Gastroesophageal sphincter (tissue), 4 donors: ENCODE results near the gene PTPRE. TPM values are rescaled to one million over a fixed set of nuclear protein-coding genes. Genes with fewer than 3 reads are reported as not detected.

Experiments used
- ATAC-seq: fragments of 150-250 bp; one replicate; pipeline ENCODE4 v1.9.1; 2016; ENCODE audit warnings: mild to moderate bottlenecking, moderate library complexity
- H3K27ac ChIP-seq, 4 donors: fragments of 200-600 bp; sonication (generic) in 3 of 4; 1 replicate in 3 of 4; 2 replicates in 1 of 4; pipeline ENCODE4 v1.5.1; 2016 to 2019
- H3K27me3 ChIP-seq: fragments of 200-600 bp; sonication (generic); one replicate; pipeline ENCODE4 v1.5.1; 2019
- H3K36me3 ChIP-seq, 2 donors: fragments of 200-600 bp; sonication (generic); one replicate each; pipeline ENCODE4 v1.5.1; 2019; ENCODE audit warnings: control low read depth in 1 of 2
- H3K4me1 ChIP-seq, 3 donors: fragments of 200-600 bp; sonication (generic); 1 replicate in 2 of 3; 2 replicates in 1 of 3; pipeline ENCODE4 v1.5.1; 2016 to 2019; ENCODE audit warnings: control low read depth in 2 of 3
- H3K4me3 ChIP-seq, 2 donors: fragments of 200-600 bp; sonication (generic); one replicate each; pipeline ENCODE4 v1.5.1; 2019; ENCODE audit warnings: mild to moderate bottlenecking in 1 of 2, moderate library complexity in 1 of 2
- H3K9me3 ChIP-seq, 3 donors: fragments of 200-600 bp; sonication (generic); one replicate each; pipeline ENCODE4 v1.5.1; 2017 to 2019; ENCODE audit warnings: control low read depth in 2 of 3
- CTCF ChIP-seq, 4 experiments: fragments of 200-600 bp in 2 of 4; fragments of 450-650 bp in 2 of 4; sonication (generic) in 1 of 4; IDR thresholded peaks; one replicate each; pipeline ENCODE4 v1.5.1; 2017 to 2019; ENCODE audit warnings: antibody characterized with exemption in 4 of 4, mild to moderate bottlenecking in 2 of 4, moderate library complexity in 2 of 4
- EP300 ChIP-seq: sonication (generic); formaldehyde crosslinking; IDR thresholded peaks from one replicate; pipeline ENCODE4 v1.6.1; 2017; ENCODE audit warnings: antibody characterized with exemption, mild to moderate bottlenecking
- POLR2A ChIP-seq, 2 donors: fragments of 450-650 bp; IDR thresholded peaks; one replicate each; pipeline ENCODE4 v1.6.1; 2017; ENCODE audit warnings: antibody characterized with exemption in 2 of 2, mild to moderate bottlenecking in 2 of 2, moderate library complexity in 1 of 2
- POLR2AphosphoS5 ChIP-seq: sonication (generic); formaldehyde crosslinking; IDR thresholded peaks from one replicate; pipeline ENCODE4 v1.6.1; 2017; ENCODE audit warnings: antibody characterized with exemption
- WGBS, 2 donors: methylation state at CpG; one replicate each; pipeline ENCODE4 v1.1.5; 2018; ENCODE audit warnings: low coverage in 1 of 2; 5-methylcytosine and 5-hydroxymethylcytosine counted together
- total RNA-seq, 4 donors: library from RNA; depleted of rRNA; stranded (reverse); fragments of >200 nt; gene quantifications; one replicate each; pipeline ENCODE4 v1.1.0, GENCODE V29; 2016

The PTPRE gene
- 10 to 100 TPM in 1 of 4 donors, 1 to 10 TPM in 3; 6.4 to 16.4 (median 8.5) TPM for total RNA-seq

GRCh38 chr10:127906548-127907377 is at the start of gene PTPRE:
Gene PTPRE (plus strand): TSS chr10:127907103. CDS start chr10:128040882, 133,779 bp downstream.
- H3K36me3 ChIP-seq, result no peaks in the 10 kb centered on the region

GRCh38 chr10:127860592-127860991 is 46.3 kb upstream of the PTPRE start:
- Histone ChIP-seq H3K27ac (no peak overlapping the region), H3K4me3 (no peak overlapping the region), H3K27me3 (no peaks in the 10 kb centered on the region), H3K36me3 (no peaks in the 10 kb centered on the region), H3K4me1 (no peaks in the 10 kb centered on the region), H3K9me3 (peaks cover 0 to 12% (median 0%) of the 10 kb centered on the region in 3 donors)
- no peak for ATAC-seq
- TF ChIP-seq CTCF (IDR thresholded peaks at IDR 0.05), result no peak
- no peak for TF ChIP-seq POLR2AphosphoS5
- no peak for TF ChIP-seq EP300
- TF ChIP-seq POLR2A (IDR thresholded peaks at IDR 0.05), result no peak
- 91% methylated on average over 5 of the region's 6 CpGs; no CpG with 5 or more reads in 1 of the 2 donors for WGBS, 2 donors

More at GRCh38 chr10:127906548-127907377, at the start of gene PTPRE:
- Histone ChIP-seq H3K27me3 (peaks cover 51% of the 10 kb centered on the region), H3K4me3 (peak within 1 kb of the TSS; percentile 42 to 73), H3K9me3 (no peaks in the 10 kb centered on the region), H3K4me1 (peaks cover 0 to 28% (median 10%) of the 10 kb centered on the region in 3 donors), H3K27ac (peak within 1 kb of the TSS; percentile 19 to 89 (median 78))
- 66% methylated on average over 7 of the region's 78 CpGs; no CpG with 5 or more reads in 1 of the 2 donors for WGBS, 2 donors
- TF ChIP-seq EP300 (no peak), POLR2AphosphoS5 (no peak), POLR2A (IDR thresholded peaks at IDR 0.05) (peak in 1 of 2 donors; percentile 28), CTCF (IDR thresholded peaks at IDR 0.05) (peak in 3 of 4 experiments; percentile 82 to 90 (median 86))
- peak; percentile 84 for ATAC-seq

- H3K4me1 ChIP-seq, result no peaks in the 10 kb centered on the region
- 94 to 95% methylated on average over 5 to 6 of the region's 6 CpGs for WGBS, 2 donors
- no peak for ATAC-seq
- no peak overlapping the region for H3K4me3 ChIP-seq
- H3K36me3 ChIP-seq, result no peaks in the 10 kb centered on the region
- peaks cover 0 to 12% (median 0%) of the 10 kb centered on the region in 3 donors for H3K9me3 ChIP-seq
- peaks cover 6% of the 10 kb centered on the region for H3K27me3 ChIP-seq
- no peak overlapping the region for H3K27ac ChIP-seq
- TF ChIP-seq CTCF (IDR thresholded peaks at IDR 0.05), result no peak
- TF ChIP-seq EP300, result no peak
- TF ChIP-seq POLR2A (IDR thresholded peaks at IDR 0.05), result no peak
- no peak for TF ChIP-seq POLR2AphosphoS5
These were observed 43.6 kb upstream of the PTPRE start for GRCh38 chr10:127863231-127863825.

- Histone ChIP-seq H3K27me3 (peaks cover 18% of the 10 kb centered on the region), H3K36me3 (no peaks in the 10 kb centered on the region), H3K9me3 (peaks cover 0 to 32% (median 0%) of the 10 kb centered on the region in 3 donors), H3K27ac (no peak overlapping the region), H3K4me3 (no peak overlapping the region), H3K4me1 (no peaks in the 10 kb centered on the region)
- ATAC-seq, result no peak
- TF ChIP-seq POLR2A (IDR thresholded peaks at IDR 0.05) (no peak), CTCF (IDR thresholded peaks at IDR 0.05) (no peak), POLR2AphosphoS5 (no peak), EP300 (no peak)
- WGBS, 2 donors, result 70 to 75% methylated on average over 5 to 8 of the region's 8 CpGs
These were observed 40.5 kb upstream of the PTPRE start for GRCh38 chr10:127866276-127867013.
